Cardiac septum (tissue), 1 donor: ENCODE data around the gene NPIPB8. TPM values are rescaled to one million over a fixed set of nuclear protein-coding genes. Genes with fewer than 3 reads are reported as not detected.
"Not testable (repeated sequence)": the region's sequence is repeated elsewhere in the genome, so short reads cannot be mapped to it uniquely, and the experiment has no call there.

Experiments used
- DNase-seq: peaks from one replicate; pipeline ENCODE4 v3.0.0-alpha.2; 2020; ENCODE audit warnings: low spot score
- intact Hi-C: fragments of 100-400 bp; cut with DNase I; formaldehyde crosslinking; loops from one replicate; pipeline ENCODE4 v1.14.0; 2022
- total RNA-seq: library from RNA; stranded (reverse); fragmentation: NEBNext Ultra II Directional; extraction: Animal tissue kit (Norgen Biotek cat#: 25700); gene quantifications from one replicate; pipeline ENCODE4 v1.2.1, GENCODE V29; 2021
- donor health status: DM: no; HTN: no; CAD: no.

Gene NPIPB8
- total RNA-seq, 1 donor from 2014 or later: 0.59 TPM

DNA sequence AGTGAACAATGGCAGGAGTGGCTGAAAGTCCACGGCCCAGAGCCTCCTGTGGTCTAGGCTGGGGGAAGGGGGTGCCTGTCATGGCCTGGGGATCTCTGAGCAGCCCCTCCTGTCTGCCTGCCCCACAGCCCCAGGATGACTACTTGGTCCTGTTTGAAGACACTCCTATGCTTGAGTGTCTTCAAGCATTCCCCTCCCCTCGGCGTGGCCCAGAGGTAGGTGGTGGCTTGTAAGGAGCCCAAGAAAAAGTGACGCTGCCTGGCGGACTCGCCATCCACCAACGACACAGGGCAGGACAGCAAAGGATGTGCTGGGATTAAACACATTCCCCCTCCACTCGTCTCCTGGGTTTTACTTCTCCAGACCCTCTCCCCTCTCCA, 33.7 kb upstream of the NPIPB8 start:
- no peak for DNase-seq
- intact Hi-C loops: no loop called here

DNA sequence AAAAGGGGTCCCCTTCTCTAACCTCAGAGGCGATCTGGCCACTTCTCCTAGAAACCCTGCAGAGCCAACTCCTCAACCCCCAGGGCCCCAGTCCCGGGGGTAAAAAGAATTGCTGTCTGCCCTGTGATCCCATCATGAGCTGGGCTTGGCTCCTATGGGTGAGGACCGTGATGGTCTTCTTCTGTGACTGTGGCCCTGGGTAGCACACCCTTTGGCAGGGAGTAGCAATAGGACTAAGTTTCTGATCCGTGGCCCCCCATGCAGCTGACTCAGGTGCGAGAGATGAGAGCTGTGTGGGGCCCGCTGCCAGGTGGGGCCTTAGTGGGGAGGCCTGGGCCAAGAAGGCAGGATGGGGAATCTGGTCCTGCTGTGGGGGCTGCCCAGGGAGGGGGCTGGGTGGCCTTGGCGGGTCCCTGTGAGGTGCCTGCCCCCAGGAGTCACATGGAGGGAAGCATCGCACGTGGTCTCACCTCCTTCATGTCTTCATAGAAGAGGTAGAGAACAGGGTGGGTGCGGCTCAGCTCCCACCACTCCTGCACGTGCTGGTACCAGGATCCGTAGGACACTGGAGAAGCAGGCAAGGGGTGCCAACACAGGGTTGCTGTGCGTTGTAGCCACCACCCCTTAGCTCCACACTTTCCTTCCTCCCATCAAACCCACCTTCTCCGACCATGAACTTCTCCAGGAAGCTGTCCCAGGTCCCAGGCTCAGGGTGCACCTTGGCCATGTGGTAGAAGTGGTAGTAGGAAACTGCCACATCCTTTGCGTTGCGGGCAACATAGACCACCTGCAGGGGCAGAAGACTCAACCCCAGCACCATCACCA, 31.4 kb upstream of the NPIPB8 start:
- DNase-seq: no peak
- intact Hi-C loops: no loop called here

DNA sequence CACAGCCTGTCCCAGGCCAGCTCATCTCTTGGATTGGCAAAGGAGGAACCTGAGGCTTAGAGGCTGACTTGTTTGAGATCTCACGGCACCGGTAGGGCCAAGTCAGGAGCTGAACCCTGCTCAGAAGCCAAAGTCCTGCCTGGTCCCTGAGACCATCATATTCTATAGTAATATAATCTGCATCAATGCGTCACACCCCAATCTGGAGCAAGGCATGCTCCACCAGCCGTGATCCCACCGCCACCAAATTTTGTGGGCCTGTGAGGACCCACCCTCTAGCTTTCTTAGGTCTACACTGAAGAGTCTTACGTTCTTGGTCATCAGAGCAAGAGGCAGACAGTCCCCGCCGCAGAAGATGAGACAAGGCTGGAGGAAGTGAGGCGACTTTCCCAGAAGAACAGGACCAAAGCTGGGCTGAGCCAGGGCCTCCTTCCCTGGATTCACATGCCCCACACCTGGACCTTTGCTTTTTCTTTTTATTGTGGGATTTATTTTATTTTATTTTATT, 30.7 kb upstream of the NPIPB8 start:
- DNase-seq: no peak
- intact Hi-C loops: no loop called here

DNA sequence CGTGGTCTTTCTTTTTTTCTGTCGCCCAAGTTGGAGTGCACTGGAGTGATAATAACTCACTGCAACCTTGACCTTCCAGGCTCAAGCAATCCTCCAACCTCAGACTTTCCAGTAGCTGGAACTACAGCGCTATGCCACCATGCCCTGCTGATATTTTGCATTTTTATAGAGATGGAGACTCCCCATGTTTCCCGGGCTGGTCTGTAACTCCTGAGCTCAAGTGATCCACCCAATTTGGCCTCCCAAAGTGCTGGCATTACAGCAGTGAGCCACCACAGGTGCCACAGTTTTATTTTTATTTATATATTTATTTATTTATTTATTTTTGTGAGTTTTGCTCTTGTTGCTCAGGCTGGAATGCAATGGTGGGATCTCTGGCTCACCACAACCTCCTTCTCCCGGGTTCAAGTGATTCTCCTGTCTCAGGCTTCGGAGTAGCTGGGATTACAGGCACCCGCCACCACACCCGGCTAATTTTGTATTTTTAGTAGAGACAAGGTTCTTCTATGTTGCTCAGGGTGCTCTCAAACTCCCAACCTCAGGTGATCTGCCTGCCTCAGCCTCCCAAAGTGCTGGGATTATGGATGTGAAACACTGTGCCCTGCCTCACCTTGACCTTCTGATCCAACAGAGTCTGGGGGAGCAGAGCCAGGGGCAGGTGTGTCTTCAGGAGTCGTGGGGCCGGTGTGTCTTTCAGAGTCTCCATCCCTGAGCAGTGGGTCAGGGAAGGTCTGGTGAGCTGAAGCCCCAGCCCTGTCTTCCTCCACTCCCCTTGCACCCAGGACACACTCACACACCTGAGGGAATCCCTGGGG, 30.0 kb upstream of the NPIPB8 start:
- intact Hi-C loops, DNase-seq: not testable (repeated sequence)

DNA sequence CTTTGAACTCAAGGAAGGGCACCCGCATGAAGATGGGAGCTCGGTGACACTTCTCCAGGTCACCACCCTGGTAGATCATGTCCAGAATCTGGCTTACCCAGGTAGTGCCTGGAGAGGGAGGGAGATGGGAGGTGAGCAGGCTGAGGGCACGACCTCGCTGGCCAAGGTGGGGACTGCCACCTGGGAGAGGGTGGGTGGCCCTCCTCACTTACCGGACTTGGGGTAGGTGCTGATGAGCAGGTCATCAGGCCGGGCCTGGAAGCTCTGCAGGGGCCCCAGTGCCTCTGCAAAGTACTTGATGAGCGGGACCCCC, 29.4 kb upstream of the NPIPB8 start:
- DNase-seq, intact Hi-C loops: not testable (repeated sequence)

DNA sequence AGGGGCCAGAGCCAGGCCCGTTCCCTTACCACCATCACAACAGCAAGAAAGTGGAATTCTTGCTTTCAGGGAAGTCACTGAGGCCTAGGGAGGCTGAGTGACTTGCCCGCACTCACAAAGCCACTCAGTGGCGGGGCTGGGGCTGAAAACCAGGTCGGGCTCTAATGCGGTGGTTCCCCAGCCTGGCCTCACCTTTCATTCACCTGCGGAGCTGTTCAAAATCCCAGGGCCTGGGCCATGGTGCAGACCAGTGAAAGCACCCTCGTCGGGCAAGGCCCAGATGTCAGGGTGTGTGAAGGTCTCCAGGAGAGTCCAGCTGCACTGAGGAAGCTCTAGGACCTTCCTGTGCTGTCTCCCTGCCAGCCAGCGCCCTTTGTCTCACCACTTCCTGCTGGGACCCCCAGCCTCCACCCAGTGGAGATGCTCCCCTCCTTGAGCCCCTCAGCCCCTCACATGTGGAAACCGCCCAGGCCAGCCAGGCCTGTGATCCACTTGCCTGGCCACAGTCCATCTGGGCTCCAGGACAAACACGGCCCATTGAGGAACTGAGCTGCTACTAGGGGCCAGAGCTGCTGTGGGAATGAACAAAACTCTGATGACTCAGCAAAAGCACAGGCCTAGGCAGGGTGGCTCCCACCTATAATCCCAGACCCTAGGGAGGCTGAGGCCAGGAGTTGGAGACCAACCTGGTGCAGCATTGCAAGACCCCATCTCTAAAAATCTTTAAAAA, 28.8 kb upstream of the NPIPB8 start:
- intact Hi-C loops: not testable (repeated sequence)

DNA sequence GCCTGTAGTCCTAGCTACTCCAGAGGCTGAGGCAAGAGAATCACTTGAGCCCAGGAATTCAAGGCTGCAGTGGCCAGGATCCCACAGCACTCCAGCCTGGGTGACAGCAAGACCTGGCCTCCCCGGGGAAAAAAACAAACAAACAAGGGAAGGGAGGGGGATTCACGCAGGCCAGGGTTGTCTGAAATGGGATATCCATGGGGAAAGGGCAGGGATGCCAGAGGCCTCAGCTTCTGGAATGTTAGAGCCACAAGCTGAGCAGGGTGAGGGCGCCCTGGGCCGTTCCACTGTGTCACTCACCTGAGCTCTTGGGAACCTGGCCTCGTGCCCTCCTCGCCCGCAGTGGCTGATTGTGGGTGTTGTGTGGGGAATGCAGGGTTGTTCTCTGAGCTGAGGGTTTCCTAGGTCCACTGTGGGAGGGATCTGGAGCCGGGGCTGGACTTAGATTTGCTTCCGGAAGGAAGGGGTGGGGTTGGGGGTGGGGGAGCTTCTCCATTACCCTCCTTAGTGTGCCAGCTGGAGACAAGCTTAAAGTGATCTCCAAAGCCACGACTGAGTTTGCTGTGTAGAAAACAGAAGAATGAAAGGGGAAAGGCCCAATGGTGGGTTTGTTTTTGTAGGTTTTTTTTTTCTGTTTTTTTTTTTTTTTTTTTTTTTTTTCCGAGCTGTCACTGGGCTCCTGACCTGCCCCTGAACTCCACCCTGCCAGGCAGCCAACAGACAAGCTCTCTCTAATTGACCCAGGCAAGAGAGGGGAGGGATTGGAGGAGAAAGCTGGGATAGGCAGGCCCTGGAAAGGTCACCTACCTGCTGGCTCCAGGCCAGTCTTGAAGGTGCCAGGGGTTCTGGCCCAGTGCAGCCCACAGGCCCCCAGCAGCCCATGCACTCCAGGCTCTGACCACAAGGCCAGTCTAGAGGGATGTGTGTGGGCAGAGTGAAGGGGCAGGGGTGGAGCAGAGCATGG, 28.0 kb upstream of the NPIPB8 start, which contains the start of gene SULT1A1:
SULT1A1 (minus strand) TSS at position 414 of the 964 bp plus-strand sequence. CDS start 1,189 bp downstream, outside the sequence.
- DNase-seq: peak; percentile 83
- intact Hi-C loops: loop anchor here (10.0 kb wide), 1 partner anchor 55 kb away; the partner anchor contains the start of gene SGF29

More for the DNA sequence above, 28.8 kb upstream of the NPIPB8 start:
- DNase-seq: not testable (repeated sequence)

DNA sequence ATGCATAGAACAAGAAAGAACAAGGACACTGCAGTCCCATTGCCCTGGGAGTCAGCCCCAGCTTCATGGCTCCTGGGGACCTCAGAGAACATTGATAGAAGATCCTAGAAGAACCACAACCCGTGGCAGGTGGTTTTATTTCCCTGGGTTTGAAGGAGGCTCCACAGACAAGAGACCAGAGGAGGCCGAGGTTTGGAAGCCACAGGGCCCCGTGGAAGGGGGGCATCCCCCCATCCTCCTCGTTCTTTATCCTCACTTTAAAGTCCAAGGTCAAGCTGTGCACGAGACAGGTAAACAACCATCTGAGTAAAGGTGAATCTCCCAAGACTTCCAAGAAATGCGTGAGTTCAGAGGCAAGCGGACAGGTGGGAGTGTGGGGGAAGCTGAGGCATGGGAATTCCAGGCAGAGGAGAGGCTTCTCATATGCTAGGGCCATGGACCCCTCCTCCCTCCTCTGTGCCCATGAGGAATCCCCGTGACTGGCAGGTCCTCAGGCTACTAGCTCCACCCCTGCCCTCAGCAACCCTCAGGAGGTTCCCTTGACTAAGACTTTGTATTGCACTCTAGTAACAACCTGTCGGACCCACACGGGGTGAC, 27.2 kb upstream of the NPIPB8 start:
- intact Hi-C loops: loop anchor here (10.0 kb wide), 1 partner anchor 56 kb away; the partner anchor contains the start of gene SGF29
- DNase-seq: no peak

DNA sequence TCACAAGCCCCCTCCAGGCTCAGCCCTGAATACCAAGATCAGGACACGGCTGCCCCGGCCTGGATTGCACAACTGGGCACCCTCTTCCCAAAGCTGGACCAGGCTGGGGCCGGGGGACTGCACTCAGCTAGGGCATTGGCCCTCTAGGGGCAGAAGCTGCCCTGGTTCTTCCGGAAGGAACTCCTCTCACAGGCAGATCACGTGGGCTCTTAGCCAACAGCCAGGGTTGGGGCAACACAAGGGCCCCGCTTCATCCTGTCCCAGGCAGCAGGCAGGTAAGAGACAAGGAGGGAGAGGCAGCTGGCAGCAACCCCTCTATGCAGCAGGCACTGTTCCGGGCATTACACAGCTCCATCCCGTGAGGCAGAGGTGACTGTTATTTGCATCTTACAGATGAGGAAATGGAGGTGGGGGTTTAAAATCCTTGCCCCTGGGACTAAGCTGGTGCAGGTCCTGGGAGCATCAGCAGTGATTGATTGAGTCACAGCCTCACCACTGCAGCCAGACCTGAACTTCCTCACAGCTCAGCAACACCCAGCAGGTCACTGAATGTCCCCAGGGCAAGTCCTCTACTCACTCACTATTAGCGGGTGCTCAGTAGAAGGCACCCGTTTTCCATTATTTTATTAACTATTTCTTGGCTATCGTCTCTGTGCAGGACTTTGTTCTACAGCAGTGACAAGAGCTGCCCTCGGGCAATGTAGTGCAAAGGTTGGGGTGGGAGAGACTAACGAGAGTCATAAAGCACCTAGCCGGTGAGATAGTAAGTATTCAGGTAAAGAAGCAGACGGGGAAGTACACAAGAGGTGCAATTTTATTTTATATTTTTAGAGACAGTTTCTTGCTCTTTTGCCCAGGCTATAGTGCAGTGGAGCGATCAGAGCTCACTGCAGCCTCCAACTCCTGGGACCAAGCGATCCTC, 25.2 kb upstream of the NPIPB8 start:
- DNase-seq: not testable (repeated sequence)
- intact Hi-C loops: loop anchor here (10.0 kb wide), 1 partner anchor 58 kb away; the partner anchor contains the start of gene SGF29

DNA sequence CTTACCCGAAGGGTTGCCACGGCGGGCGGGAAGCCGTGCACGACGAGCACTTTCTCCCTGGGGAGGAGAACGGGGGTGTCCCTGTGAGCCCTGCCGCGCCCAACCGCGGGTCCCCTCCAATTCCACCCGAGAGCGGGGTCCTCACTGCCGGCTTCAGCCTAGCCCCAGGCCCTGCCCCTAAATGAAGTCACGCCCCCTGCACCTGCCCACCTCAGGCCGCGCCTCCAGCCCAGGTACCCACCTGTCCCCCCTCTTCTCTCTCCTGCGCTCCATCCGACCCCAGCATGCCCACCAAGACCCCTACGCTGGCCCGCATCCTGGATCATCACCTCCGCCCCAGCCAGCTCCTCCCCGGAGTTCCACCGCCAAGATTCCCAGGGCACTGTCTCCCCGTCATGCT, 24.0 kb upstream of the NPIPB8 start:
- DNase-seq: not testable (repeated sequence)
- intact Hi-C loops: loop anchor here (10.0 kb wide), 1 partner anchor 59 kb away; the partner anchor contains the start of gene SGF29

DNA sequence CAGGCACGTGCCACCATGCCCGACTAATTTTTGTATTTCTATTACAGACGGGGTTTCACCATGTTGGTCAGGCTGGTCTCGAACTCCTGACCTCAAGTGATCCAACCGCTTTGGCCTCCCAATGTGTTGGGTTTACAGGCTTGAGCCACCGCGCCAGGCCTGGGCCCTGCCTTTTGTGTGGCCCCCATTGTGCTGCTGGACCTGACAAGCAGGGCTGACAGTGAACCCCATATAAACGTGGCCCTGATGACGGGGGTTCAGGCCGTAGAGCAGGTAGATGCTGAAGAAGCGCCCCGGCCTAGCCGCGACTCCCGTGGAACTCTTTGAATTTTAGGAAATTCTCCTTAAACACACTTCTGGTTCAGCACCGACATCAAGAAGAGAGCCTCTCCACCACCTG, 23.3 kb upstream of the NPIPB8 start:
- intact Hi-C loops: loop anchor here (10.0 kb wide), 1 partner anchor 60 kb away; the partner anchor contains the start of gene SGF29

DNA sequence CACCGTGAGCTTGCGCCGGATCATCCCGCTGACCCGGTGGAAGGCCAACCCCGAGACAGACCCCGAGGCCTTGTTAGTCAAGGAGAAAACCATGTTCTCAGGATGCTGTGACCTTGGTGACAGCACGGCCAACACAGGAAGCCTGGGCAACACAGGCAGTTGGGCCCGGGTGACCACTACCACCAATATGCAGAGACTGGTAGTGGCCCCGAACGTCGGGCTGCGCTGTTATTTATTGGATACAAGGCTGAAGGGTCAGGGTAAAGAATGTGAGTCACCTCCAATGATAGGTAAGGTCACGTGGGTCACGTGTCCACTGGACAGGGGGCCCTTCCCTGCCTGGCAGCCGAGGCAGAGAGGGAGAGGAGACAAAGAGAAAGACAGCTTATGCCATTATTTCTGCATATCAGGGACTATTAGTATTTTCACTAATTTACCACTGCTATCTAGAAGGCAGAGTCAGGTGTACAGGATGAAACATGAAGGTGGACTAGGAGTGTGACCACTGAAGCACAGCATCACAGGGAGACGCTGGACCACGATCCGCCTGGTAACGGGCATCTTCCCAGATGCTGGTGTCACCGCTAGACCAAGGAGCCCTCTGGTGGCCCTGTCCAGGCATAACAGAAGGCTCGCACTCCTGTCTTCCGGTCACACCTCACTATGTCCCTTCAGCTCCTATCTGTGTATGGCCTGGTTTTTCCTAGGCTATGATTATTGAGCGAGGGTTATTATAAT, 22.2 kb upstream of the NPIPB8 start:
- intact Hi-C loops: loop anchor here (5.0 to 10.0 kb wide), 2 partner anchors 61 to 123 kb away; partner anchors contain the start of genes APOBR, CLN3 and SGF29
- not testable (repeated sequence) for DNase-seq

More for the DNA sequence above, 23.3 kb upstream of the NPIPB8 start:
- not testable (repeated sequence) for DNase-seq

DNA sequence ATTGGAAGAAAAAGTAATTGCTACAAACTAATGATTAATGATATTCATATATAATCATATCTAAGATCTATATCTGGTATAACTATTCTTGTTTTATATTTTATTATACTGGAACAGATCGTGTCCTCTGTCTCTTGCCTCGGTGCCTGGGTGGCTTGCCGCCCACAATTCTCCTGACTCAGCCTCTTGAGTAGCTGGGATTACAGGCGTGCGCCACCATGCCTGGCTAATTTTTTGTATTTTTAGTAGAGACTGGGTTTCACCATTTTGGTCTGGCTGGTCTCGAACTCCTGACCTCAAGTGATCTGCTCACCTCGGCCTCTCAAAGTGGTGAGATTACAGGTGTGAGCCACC, 21.7 kb upstream of the NPIPB8 start:
- intact Hi-C loops: loop anchor here (5.0 to 10.0 kb wide), 2 partner anchors 61 to 124 kb away; partner anchors contain the start of genes APOBR, CLN3 and SGF29
- not testable (repeated sequence) for DNase-seq

DNA sequence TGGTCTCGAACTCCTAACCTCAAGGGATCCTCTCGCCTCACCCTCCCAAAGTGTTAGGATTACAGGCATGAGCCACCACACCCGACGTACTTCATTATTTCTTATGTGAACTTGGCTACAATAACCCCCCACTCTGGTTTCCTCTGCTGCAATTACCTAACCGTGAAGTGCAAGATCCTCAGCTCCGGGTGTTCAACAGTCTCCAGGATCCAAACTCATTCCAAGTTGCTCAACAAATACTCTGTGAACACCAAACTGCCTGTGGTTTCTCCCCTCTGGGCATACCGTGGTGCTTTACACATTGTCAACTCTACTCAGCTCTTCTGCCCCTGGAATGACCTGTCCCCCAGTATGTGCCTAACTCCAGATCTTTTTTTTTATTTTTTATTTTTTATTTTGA, 21.2 kb upstream of the NPIPB8 start:
- DNase-seq: no peak
- intact Hi-C loops: loop anchor here (5.0 to 10.0 kb wide), 2 partner anchors 62 to 124 kb away; partner anchors contain the start of genes APOBR, CLN3 and SGF29

DNA sequence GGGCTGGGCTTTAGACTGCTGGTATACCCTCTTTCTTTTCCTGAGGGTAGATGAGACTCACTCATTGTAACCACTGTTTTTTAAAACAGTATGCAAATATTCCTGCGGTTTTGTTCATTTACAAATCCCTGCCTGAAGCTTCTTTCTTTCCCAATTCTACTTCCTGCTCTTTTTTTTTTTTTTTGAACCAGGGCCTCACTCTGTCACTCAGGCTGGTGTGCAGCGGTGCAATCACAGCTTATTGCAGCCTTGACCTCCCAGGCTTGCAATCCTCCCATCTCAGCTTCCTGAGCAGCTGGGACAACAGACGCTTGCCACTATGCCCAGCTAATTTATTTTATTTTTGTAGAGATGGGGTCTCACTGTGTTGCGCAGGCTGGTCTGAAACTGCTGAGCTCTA, 20.0 kb upstream of the NPIPB8 start:
- DNase-seq: no peak
- intact Hi-C loops: loop anchor here (5.0 to 10.0 kb wide), 2 partner anchors 63 to 126 kb away; partner anchors contain the start of genes APOBR, CLN3 and SGF29

DNA sequence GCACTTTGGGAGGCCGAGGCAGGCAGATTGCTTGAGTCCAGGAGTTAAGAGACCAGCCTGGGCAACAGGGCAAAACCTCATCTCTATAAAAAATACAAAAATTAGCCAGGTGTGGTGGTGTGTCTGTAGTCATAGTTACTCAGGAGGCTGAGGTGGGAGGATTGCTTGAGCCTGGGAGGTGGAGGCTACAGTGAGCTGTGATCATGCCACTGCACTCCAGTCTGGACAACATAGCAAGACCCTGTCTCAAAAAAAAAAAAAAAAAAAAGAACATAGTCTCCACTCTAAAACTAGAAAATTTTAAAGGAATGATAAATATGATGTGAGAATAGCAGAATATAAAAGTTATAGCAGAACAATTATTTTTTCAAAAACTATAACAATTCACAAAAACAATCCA, 17.5 kb upstream of the NPIPB8 start:
- intact Hi-C loops, DNase-seq: not testable (repeated sequence)
